Measurements from ENCODE around the gene TMEM260. TPM values are rescaled to one million over a fixed set of nuclear protein-coding genes. Genes with fewer than 3 reads are reported as not detected.
A peak's percentile ranks its signal among the peaks of the same experiment; 100 is the strongest.

The TMEM260 gene
- total and polyA plus RNA-seq, 4 donors: 8.7 to 38.9 (median 14.8) TPM

DNA sequence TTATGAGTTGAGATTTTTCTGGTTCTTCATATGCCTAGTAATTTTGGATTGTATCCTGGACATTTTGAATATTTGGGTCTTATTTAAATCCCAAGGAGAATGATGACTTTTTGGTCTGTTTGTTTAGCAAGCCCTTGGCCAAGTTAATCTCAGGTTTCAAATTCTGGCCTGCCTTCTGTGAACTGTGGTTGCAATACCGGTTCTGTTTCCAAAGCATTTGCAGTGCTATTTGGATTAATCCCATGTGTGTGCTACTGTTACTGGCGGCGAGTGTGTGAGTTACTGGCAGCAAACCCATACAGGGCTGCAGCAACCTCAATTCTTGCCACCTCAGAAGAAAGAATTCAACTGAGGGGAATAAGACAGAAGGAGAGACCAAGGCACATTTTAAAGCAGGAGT is 51.1 kb downstream of the TMEM260 start:
- WGBS, 2 donors: 88 to 95% methylated on average over 3 of the region's 3 CpGs
- DNase-seq: no peak
- no peak overlapping the region for H3K4me3 ChIP-seq
- H3K9ac ChIP-seq (ENCODE audit: insufficient read depth in 1 of 2, low read length in 2 of 2): no peak overlapping the region
- no peak overlapping the region for H3K27ac ChIP-seq (ENCODE audit: low read depth in 1 of 2, low read length in 1 of 2)
- H3K36me3 ChIP-seq (ENCODE audit: control insufficient read depth in 4 of 4, insufficient read depth in 4 of 4, low read length in 4 of 4): peaks cover 11 to 31% (median 23%) of the 10 kb centered on the region in 4 donors
- peaks cover 0 to 8% (median 2%) of the 10 kb centered on the region in 4 donors for H3K9me3 ChIP-seq (ENCODE audit: control insufficient read depth in 4 of 4, insufficient read depth in 3 of 4, low read length in 3 of 4)
- no peaks in the 10 kb centered on the region for H3K4me1 ChIP-seq (ENCODE audit: control insufficient read depth in 5 of 5, insufficient read depth in 5 of 5, low read length in 5 of 5)
- TF ChIP-seq, protein P1, sequence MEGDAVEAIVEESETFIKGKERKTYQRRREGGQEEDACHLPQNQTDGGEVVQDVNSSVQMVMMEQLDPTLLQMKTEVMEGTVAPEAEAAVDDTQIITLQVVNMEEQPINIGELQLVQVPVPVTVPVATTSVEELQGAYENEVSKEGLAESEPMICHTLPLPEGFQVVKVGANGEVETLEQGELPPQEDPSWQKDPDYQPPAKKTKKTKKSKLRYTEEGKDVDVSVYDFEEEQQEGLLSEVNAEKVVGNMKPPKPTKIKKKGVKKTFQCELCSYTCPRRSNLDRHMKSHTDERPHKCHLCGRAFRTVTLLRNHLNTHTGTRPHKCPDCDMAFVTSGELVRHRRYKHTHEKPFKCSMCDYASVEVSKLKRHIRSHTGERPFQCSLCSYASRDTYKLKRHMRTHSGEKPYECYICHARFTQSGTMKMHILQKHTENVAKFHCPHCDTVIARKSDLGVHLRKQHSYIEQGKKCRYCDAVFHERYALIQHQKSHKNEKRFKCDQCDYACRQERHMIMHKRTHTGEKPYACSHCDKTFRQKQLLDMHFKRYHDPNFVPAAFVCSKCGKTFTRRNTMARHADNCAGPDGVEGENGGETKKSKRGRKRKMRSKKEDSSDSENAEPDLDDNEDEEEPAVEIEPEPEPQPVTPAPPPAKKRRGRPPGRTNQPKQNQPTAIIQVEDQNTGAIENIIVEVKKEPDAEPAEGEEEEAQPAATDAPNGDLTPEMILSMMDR (IDR thresholded peaks at IDR 0.05; ENCODE audit: control extremely low read depth, extremely low read depth): no peak
- ATAC-seq (ENCODE audit: insufficient read depth, low FRiP score): no peak
- no peaks in the 10 kb centered on the region for H3K27me3 ChIP-seq (ENCODE audit: control insufficient read depth in 3 of 3, insufficient read depth in 3 of 3, low read length in 2 of 3)

DNA sequence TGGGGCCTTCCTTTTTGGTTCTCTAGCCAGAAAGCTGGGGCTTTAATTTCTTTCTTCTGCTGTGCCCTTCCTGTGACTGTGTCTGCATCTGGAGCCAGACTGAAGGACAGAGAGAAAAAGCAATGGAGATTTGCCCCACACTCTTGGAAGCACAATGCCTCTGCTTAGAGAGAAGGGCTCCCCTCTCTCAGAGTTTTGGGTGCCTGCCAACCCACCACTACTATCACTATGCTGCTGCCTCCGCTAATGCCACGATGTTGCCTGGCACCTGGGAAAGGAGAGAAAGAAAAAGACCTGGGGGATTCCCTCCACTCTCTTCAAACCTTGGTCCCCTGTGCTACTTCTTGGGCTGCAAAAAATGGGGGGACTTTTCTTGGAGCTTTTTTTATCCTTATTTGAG is 52.6 kb downstream of the TMEM260 start:
- Histone ChIP-seq H3K4me1 (ENCODE audit: control insufficient read depth in 5 of 5, insufficient read depth in 5 of 5, low read length in 5 of 5) (no peaks in the 10 kb centered on the region), H3K9me3 (ENCODE audit: control insufficient read depth in 4 of 4, insufficient read depth in 3 of 4, low read length in 3 of 4) (peaks cover 0 to 8% (median 2%) of the 10 kb centered on the region in 4 donors), H3K36me3 (ENCODE audit: control insufficient read depth in 4 of 4, insufficient read depth in 4 of 4, low read length in 4 of 4) (peaks cover 17 to 37% (median 30%) of the 10 kb centered on the region in 4 donors), H3K27ac (ENCODE audit: low read depth in 1 of 2, low read length in 1 of 2) (no peak overlapping the region), H3K9ac (ENCODE audit: insufficient read depth in 1 of 2, low read length in 2 of 2) (no peak overlapping the region), H3K4me3 (no peak overlapping the region), H3K27me3 (ENCODE audit: control insufficient read depth in 3 of 3, insufficient read depth in 3 of 3, low read length in 2 of 3) (no peaks in the 10 kb centered on the region)
- ATAC-seq (ENCODE audit: insufficient read depth, low FRiP score) (no peak), DNase-seq (no peak)
- WGBS, 2 donors: 91 to 96% methylated on average over 2 of the region's 2 CpGs
- TF ChIP-seq, protein P1 (IDR thresholded peaks at IDR 0.05; ENCODE audit: control extremely low read depth, extremely low read depth): no peak

DNA sequence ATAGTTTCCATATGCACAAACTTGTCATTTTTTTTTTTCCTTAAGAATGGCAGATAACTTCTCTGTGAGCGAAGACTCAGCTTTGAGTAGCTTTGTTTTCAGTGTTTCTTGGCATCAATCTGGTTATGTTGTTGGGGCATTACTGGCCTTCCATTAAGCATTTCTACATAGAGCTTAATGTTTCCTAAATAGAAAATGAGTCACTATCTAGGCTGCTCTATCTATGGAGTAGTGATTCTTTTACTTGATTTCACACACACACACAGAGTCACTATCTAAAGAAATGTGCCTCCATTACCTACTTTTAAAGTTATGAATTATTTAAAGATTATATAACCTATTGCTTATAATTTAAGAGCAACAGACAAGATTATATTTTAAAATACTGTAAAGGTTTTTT is 53.9 kb downstream of the TMEM260 start:
- Histone ChIP-seq H3K27me3 (ENCODE audit: control insufficient read depth in 3 of 3, insufficient read depth in 3 of 3, low read length in 2 of 3) (no peaks in the 10 kb centered on the region), H3K9me3 (ENCODE audit: control insufficient read depth in 4 of 4, insufficient read depth in 3 of 4, low read length in 3 of 4) (peaks cover 0 to 6% (median 2%) of the 10 kb centered on the region in 4 donors), H3K4me3 (no peak overlapping the region), H3K9ac (ENCODE audit: insufficient read depth in 1 of 2, low read length in 2 of 2) (no peak overlapping the region), H3K4me1 (ENCODE audit: control insufficient read depth in 5 of 5, insufficient read depth in 5 of 5, low read length in 5 of 5) (no peaks in the 10 kb centered on the region), H3K27ac (ENCODE audit: low read depth in 1 of 2, low read length in 1 of 2) (no peak overlapping the region), H3K36me3 (ENCODE audit: control insufficient read depth in 4 of 4, insufficient read depth in 4 of 4, low read length in 4 of 4) (peaks cover 25 to 42% (median 39%) of the 10 kb centered on the region in 4 donors)
- WGBS, 2 donors: 100% methylated on average over 1 of the region's 1 CpG
- TF ChIP-seq, protein P1 (IDR thresholded peaks at IDR 0.05; ENCODE audit: control extremely low read depth, extremely low read depth): no peak
- ATAC-seq (ENCODE audit: insufficient read depth, low FRiP score) (no peak), DNase-seq (peak in 1 of 3 donors; percentile 13)

DNA sequence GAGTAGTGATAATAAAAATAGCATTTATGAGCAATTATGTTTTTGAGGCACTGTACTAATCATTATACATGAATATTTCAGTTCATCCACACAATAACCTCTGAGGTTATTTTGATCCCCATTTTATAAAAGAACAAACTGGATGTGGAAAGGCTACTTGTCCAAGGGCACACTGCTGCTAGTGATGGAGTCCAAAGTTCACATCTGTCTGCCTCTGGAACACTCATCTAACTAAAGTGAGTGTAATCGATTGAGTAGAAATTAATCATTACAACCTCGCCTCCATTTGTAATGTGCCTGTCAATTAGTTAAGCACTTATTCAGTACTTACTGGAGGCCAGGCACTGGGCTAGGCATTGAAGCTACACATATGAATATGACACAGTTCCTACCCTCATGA is 55.4 kb downstream of the TMEM260 start:
- no peaks in the 10 kb centered on the region for H3K27me3 ChIP-seq (ENCODE audit: control insufficient read depth in 3 of 3, insufficient read depth in 3 of 3, low read length in 2 of 3)
- H3K4me3 ChIP-seq: no peak overlapping the region
- H3K27ac ChIP-seq (ENCODE audit: low read depth in 1 of 2, low read length in 1 of 2): no peak overlapping the region
- no peaks in the 10 kb centered on the region for H3K4me1 ChIP-seq (ENCODE audit: control insufficient read depth in 5 of 5, insufficient read depth in 5 of 5, low read length in 5 of 5)
- no peak overlapping the region for H3K9ac ChIP-seq (ENCODE audit: insufficient read depth in 1 of 2, low read length in 2 of 2)
- 98 to 100% methylated on average over 2 of the region's 2 CpGs for WGBS, 2 donors
- TF ChIP-seq, protein P1 (IDR thresholded peaks at IDR 0.05; ENCODE audit: control extremely low read depth, extremely low read depth): no peak
- H3K9me3 ChIP-seq (ENCODE audit: control insufficient read depth in 4 of 4, insufficient read depth in 3 of 4, low read length in 3 of 4): peaks cover 0 to 6% (median under 1%) of the 10 kb centered on the region in 4 donors
- no peak for DNase-seq
- no peak for ATAC-seq (ENCODE audit: insufficient read depth, low FRiP score)
- peaks cover 29 to 56% (median 46%) of the 10 kb centered on the region in 4 donors for H3K36me3 ChIP-seq (ENCODE audit: control insufficient read depth in 4 of 4, insufficient read depth in 4 of 4, low read length in 4 of 4)

Measured in lung (tissue), 12 donors.